RKO (cell line): Measurements from ENCODE around the gene DTNBP1.
A peak's percentile ranks its signal among the peaks of the same experiment; 100 is the strongest.

Experiments used
- DNase-seq: peaks from one replicate; pipeline ENCODE4 v3.0.0-alpha.2; 2016; ENCODE audit warnings: low spot score

Gene DTNBP1, protein sequence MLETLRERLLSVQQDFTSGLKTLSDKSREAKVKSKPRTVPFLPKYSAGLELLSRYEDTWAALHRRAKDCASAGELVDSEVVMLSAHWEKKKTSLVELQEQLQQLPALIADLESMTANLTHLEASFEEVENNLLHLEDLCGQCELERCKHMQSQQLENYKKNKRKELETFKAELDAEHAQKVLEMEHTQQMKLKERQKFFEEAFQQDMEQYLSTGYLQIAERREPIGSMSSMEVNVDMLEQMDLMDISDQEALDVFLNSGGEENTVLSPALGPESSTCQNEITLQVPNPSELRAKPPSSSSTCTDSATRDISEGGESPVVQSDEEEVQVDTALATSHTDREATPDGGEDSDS

DNA sequence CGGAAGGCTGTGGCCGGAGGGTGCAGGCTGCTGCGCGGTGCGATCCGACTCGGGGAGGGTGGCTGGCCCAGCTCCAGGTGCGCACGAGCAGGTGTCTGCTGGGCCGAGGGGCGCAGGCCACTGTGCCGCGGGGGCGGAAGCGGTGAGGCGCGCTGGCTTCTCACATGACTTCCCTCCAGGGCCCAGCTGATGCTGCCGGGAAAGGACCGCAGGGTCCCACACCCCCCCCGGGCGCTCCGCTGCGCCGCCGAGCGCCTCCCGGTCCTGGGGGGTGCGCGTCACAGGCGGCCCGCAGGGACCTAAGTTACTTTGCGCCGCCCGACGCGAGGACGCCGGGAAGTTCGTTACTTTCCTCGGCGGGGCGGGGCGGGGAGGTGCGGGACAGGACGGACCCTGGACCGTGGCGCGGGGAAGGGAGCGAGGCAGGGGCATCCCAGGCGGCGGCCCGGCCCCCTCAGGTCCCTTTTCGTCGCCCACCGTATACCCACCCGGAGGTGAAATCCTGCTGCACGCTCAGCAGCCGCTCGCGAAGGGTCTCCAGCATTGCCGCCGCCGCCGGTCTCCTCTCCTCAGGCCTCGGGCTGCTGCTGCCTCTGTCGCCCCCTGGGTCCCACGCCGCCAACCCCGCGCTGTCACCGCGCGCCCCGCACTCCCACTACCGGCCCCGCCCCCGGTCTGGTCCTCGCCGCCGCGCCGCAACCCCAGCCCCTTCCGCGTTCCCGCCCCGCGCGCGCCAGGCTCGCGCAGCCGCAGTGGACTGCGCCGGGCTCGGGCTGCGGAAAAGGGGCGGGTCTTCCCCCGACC is at the start of gene DTNBP1:
DTNBP1 (minus strand) TSS at position 703 of the 804 bp plus-strand sequence; CDS start at position 544, 159 bp downstream.
- peak; percentile 69 for DNase-seq

DNA sequence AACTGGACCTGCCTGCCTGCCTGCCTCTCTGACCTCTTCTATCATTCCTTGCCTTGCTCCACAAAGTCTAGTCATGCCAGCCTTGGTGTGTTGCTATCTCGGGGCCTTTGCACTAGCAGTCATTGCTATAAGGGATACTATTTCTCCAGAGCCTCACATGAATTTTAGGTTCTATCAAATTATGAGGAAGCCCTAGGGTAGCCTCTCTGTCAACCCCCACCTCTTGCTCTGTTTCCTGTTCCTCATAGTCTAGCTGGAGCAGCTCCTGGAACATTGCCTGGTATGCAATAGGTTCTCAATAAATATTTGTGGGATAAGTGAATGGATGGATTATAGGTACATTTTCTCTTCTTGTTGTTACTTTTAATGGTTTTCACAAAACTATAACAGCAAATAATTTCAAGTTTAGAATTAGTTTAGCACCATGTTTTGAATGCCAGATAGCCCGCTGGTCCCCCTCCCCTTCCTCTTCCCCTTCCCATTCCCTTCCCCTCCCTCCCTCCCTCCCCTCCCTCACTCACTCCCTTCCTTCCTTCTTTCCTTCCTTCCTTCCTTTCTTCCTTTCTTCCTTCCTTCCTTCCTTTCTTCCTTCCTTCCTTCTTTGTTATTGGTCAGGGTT is 46.9 kb upstream of the DTNBP1 start:
- DNase-seq: no peak

DNA sequence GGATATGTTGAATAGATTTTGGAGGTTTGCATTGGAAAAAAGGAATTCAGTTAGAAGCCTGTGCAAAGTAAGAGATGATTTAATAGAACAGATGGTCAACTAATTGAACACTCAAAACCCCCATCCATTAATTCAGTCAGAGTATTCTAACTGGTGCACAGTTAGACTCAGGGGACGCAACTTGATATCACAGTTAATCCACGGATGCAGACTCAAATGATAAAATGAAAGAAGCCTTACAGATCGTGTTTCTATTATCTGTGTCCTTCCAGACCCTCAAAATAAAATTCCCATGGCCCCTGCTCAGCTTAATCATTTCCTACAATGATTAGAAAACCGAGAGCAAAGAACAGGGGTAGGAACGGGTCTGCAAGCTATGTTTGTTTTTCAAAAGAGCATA is 45.4 kb upstream of the DTNBP1 start:
- DNase-seq: no peak

DNA sequence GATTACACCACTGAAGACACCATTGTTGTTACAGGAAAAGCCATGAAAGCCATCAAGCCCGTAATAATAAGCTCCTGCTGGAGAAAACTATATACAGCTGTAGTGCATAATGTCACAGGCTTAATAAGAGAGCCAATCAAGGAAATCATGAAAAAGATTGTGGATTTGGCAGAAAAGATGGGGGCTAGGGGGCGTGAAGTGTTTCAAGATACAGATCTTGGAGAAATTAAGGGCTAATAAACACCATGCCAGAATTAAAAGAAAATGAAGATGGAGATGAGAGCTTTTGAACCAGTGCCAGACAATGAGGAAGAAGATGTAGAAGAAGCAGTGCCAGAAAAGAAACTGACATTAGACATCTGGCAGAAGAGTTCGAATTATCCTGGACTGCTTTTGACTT is 43.2 kb upstream of the DTNBP1 start:
- no peak for DNase-seq

DNA sequence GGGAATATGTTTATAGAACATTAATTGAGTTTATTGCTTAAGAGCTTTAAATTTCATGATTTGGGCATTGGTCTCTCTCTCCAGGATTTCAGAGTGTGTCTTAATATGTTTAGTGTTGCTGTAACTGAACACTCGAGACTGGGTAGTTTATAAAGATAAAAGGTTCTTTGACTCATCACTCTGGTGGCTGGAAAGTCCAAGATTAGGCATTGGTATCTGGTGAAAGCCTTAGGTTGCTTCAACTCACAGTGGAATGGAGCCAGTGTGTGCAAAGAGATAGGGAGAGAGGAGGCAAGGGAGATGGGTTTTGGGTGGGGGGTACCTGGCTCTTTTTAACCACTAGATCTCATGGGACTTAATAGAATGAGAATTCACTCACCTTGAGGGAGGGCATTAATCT is 35.6 kb upstream of the DTNBP1 start:
- DNase-seq: no peak

DNA sequence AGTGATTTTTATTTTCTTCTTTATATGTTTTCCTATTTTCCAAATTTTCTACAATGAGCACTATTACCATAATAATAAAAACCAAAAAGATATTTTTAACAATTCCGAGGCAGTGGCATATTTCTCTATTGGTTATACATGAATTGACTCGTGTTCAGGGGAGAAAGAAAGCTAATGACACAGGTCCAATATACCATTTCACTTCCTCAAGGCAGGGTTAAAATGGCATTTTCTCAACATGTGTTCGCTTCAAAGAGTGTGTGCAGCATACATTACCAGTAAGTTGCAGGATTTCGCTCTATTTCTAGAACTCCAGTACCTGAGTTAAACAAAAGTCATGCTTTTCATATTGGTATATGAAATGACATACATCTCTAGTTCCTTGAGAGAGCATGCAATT is 35.1 kb upstream of the DTNBP1 start:
- no peak for DNase-seq

DNA sequence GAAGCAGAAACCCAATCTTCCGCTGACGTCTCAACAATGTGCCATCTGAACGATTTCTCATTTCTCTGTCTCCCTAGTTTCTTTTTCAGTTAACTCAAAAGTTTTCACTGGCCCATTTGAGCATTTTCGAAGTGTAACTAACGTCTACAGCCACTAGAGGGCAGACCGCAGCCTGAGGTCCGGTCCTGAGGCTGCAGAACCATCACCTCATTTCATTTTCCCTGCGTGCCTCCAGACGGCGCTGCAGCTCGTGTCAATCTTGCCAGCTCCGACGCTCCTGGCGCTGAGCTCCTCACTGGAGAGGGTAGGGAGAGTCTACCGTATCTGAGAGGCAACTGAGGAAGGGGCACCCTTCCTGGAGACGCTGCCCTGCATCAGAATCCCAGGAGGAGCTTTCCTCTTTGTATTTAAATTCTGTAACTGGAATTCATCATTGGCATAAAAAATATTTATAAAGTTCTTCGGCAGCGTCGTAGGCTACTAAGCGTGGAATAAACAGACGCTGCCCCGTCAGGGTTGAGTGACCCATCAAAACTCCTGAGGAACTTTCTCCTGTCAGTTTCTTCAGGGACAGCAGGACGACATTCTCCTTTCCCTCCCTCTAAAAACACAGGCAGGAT is 28.5 kb upstream of the DTNBP1 start:
- peak; percentile 90 for DNase-seq

DNA sequence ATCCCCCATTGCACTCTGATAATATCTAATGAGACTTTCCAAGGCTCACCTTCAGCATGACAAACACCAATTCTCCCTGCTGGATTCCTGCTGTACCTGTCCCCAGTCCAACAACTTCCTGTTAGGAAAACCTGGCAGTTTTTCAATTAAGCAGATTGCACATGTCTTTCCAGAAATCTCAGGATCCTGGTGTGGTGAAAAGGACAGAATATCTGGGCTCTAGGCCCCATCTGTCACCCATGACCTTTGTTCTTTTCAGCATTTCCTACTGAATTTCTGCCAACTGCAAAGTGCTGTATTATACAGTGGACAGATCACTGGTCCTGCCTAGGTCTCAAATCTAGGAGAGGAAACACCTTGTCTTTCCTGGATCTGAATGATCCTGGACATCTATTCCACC is 27.7 kb upstream of the DTNBP1 start:
- no peak for DNase-seq

DNA sequence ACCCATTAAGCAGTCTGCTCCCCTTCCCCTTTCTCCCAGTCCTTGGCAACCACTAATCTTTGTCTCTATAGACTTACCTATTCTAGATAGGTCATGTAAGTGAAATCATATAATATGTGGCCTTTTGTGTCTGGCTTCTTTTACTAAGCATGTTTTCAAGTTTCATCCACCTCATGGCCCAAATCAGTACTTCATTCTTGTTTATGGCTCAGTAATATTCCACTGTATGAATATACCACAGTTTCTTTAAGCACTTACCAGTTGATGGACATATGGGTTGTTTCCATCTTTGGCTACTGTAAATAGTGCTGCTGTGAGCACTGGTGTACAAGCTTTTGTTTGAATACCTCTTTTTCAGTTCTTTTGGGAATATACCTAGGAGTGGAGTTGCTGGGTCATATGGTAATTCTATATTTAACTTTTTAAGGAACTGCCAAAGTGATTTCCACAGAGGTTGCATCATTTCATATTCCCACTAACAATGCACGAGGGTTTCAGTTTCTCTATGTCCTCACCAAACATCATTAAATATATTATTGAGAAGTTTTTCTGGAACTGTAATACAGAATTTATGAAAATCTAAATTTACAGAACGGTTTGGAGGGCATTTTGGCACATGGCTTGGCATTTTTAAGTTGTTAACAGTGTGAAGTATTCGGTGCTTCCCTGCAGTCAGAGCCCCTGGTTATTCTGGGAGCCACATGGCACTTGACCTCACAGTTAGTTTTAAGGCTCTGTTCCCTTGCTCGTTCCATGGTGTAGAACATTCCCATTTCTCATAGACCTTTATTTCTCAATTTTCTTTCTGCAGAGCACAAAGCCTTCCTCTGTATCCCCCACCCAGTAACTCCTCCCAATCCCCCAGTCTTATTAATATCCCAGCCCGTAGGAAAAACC is 27.0 kb upstream of the DTNBP1 start:
- no peak for DNase-seq

DNA sequence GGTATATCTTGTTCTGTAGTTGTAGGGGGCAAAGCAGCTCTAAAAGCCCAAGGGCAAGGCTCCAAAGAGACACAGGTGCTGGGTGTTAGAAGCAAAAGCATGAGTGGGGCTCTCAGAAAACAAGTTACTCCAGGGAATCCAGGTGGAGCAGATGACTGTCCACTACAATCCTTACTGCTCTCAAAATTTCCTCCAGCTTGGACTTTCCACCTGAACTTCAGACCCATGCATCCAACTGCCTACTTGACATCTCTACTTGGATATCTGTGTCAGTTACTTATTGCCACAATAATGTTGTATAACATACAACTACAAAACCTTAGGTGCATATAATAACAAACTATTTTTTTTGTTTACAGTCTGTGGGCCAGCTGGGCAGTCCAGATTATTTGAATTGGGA is 22.8 kb upstream of the DTNBP1 start:
- DNase-seq: no peak

DNA sequence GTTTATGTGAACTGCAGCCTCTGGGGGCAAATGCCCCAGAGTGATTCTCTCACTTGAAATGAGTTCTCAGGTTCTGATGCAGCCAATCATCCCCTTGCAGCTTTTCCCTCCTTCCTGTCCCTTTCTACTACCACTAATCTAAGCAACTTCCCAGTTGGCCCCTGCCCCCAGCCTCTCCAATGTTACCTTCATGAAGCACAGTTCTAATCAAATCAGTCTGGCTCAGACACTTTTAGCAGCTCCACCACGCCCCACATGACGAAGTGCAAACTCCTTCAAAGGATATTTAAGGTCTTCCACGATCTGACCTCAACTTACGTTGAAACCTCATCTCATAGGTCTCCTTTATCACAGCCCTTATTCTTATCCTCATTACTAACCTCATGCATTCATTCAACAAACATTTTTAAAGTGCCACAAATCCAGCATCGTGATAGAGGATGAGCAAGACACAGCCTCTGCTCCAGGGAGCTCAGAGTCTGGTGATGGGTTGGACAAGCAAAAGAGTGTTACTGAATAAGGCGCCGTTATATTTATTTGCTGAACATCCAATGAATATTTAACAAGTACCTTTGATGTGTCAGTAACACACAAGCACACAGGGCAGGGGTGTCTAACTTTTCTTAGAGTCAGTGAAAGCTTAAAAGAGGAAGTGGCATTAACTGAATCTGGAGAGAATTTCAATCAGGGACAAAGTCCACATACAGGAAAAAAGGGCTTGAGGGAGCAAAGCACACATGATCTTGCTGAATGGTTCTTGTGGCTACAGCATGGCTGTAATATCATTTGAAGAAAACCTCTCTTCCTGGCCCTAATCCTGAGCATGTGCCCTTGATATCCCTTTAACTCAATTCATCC is 20.4 kb upstream of the DTNBP1 start:
- DNase-seq: no peak

DNA sequence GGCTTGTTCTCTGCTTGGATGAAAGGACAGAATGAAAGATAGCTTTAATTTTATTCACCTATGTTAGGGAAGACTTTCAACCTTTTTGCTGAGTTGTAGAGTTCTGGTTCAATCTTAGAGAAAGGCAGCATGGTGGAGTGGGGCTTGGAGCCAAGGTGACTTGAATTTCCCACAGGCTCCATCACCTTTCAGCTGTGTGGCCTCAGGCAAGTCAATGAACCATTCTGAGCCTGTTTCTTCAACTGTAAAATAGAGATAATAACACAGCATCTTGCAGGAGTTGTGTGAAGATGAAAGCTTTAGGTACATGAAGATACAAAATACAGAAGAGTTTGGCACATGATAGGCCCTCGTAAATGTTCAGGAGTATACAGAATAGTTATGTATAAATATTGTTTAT is 19.1 kb upstream of the DTNBP1 start:
- no peak for DNase-seq

DNA sequence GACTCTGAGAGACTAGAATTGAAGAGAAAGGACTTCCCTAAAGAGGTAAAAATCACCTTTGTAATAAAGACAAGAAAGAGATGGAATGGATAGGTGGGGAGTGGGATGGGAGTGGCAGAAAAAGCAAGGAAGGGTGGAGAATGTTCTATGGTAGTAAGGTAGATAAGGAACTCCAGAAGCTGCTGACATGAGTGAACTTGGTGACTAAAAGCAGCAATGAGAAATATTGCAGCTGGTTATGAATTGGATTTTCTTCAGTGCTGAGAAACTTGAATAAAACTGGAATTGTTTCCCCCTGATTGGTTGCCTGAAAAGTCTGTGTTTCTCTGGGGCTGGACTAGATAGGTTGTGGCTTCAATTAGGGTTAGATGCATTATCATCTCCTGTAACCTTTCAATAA is 15.7 kb upstream of the DTNBP1 start:
- no peak for DNase-seq

DNA sequence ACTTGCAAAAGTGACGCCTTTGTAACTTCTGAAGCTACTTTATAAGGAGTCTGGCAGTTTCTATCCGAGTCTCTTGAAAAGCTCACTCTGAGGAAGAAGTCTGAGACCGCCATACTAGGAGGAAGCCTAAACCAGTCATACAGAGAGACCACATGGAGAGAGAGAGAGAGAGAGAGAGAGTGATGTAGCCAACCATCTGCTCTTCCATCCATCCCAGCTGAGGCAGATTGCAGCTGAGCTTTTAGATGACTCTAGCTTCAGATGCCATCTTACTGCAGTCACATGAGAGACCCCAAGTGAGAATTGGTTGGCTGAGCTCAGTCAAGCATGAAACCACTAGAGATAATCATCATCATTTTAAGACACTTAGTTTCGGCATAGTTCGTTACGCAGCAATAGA is 15.0 kb upstream of the DTNBP1 start:
- no peak for DNase-seq

DNA sequence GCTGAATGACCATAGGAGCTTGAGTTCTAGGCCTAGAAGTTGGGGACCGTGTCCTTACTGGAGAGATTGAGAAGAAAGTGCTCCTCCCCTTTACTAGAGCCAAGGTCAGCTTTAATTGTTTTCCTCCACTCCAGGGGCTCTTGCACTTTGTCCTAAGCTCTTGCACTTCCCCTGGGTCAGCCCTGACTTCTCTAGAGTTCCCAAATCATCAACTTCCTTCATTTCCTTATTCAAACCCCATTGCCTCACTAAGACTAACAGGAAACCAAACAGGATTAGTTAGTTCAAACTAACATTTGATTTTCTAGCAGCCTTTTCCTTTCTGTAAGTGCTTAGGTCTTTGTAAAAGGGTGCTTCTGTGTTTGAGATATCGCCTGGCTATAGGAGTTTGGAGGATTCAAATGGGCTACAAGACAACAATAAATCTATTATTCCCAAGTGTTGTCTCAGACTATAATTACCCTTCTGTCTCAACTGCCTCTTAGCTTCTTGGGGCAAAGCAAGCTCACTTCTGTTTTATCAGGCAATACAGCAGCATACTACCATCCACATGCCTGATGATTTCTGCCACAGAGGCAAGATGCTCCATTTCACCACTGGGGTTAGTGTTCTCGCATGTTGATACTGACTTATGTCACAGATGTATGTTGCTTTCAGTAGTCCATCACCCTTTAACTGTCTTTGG is 12.8 kb upstream of the DTNBP1 start:
- no peak for DNase-seq

DNA sequence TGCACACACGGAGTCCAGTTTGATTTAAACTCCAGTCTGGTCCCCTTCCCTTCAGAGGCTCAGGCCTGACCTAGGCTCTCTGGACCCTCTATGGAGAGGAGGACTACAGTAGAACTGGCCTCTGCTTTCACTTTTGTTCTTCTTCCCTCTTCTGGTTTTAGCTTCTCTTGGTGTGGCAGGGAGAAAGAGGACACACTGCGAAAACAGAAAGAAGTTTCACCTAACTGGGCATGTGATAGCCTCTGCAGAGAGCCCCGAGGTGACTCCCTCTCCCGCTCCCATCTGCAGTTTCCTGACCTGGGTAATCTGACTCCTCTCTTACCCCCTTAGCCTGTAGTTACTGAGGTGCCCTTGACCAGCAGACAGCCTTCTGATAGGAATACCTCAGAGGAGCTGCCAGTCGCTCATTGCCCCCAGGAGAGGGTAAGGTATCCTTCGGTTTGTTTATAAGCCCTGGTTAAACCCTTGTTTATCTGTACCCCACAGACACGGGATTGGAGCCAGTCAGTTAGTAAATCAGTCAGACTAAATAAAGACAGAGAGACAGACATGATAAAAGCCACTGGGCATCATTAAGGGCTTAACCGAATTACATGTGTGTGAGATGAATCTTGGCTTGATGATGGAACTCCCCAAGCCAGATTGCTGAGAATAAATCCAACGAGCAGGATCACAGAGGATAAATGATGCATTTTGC is 12.0 kb upstream of the DTNBP1 start:
- no peak for DNase-seq

DNA sequence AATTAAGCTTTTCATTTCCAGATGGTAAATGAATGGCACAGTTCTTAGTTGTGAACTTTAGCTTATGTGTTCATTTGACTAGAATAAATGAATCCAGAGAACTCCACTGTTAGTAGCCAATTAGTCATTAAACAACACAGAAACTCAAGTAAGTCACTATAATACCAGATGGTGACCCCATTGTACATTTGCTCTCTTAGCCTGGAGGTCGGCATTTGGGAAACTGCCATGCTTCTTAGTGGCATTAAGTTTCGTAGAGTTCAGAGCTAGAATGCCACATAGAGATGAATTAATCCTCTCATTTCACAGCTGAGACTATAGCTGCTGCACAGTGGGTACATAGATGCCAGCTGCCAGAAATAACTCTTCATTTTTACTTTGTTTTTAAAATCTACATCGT is 10.8 kb upstream of the DTNBP1 start:
- no peak for DNase-seq

DNA sequence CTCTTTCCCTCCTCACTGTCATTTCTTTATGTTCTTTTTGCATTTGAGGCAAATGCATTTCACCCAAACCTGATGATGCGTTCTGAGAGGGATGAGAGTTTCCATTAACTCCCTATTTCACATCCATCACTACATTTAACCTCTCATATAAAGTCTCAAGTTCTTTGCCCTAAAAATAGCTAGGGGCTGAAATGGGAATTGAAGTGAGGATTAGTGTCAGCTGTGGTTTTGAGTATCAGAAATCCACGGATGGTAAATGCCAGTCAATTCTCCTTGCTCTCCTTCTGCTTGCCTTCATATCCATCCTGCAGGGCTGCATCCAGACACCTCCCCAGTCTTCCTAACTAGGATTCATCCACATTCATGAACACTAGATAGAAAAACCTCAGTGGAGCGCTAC is 10.0 kb upstream of the DTNBP1 start:
- DNase-seq: no peak

DNA sequence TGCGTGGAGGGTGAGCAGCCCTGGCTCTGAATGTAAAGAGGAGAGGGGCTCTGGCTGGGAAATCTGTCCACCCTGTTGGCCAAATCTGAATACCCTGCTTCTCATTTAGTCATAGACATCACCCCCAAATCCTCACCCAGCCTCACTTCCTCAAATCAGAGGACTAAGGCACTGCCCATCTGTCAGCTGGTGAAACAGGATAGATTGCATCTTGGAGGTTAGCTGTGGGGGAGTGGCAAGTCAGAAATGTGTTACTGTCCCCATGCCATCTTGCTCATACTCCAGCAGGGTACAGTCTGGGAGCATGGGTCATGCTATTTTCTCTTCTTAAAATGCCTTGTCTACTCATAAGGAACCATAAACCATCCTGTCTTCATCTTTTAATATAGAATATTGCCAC is 9.5 kb upstream of the DTNBP1 start:
- DNase-seq: no peak
